ENCODE results near the gene GAP43.

- TF ChIP-seq, protein P1, sequence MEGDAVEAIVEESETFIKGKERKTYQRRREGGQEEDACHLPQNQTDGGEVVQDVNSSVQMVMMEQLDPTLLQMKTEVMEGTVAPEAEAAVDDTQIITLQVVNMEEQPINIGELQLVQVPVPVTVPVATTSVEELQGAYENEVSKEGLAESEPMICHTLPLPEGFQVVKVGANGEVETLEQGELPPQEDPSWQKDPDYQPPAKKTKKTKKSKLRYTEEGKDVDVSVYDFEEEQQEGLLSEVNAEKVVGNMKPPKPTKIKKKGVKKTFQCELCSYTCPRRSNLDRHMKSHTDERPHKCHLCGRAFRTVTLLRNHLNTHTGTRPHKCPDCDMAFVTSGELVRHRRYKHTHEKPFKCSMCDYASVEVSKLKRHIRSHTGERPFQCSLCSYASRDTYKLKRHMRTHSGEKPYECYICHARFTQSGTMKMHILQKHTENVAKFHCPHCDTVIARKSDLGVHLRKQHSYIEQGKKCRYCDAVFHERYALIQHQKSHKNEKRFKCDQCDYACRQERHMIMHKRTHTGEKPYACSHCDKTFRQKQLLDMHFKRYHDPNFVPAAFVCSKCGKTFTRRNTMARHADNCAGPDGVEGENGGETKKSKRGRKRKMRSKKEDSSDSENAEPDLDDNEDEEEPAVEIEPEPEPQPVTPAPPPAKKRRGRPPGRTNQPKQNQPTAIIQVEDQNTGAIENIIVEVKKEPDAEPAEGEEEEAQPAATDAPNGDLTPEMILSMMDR (conservative IDR thresholded peaks at IDR 0.05; ENCODE audit: low read depth, low read length) = no peak
- TF ChIP-seq EZH2 (IDR thresholded peaks at IDR 0.05; ENCODE audit: borderline replicate concordance, low read depth, low read length, poor library complexity, severe bottlenecking) = no peak
Observed at GRCh38 chr3:115638241-115638640, 14.9 kb downstream of the GAP43 start.

All from A673 (cell line).